ENCODE results near the gene BAG5. TPM values are rescaled to one million over a fixed set of nuclear protein-coding genes. Genes with fewer than 3 reads are reported as not detected.

The BAG5 gene
- total RNA-seq, 1 donor from 2014 or later = 28.8 TPM

GRCh38 chr14:103539056-103539825 is 23.2 kb downstream of the BAG5 start:
- CTCF ChIA-PET = interaction anchor here (1.5 to 1.7 kb wide), 2 partner anchors 18 to 21 kb away, joined by 4 to 5 read pairs; no protein-coding TSS in a partner anchor
- Mint-ChIP-seq H3K9me3 (no peaks in the 10 kb centered on the region), H3K36me3 (ENCODE audit: low read depth) (peaks cover 8% of the 10 kb centered on the region), H3K27ac (no peak overlapping the region), H3K4me1 (no peaks in the 10 kb centered on the region), H3K27me3 (peaks cover 1% of the 10 kb centered on the region), H3K4me3 (no peak overlapping the region)
- no peak for DNase-seq
- intact Hi-C loops (cut with micrococcal nuclease) = no loop called here
- ATAC-seq (ENCODE audit: low read depth) = peak; percentile 51
- POLR2A ChIA-PET = interaction anchor here (0.8 kb wide), 2 partner anchors 18 to 21 kb away, joined by 4 read pairs; no protein-coding TSS in a partner anchor
- TF ChIP-seq CTCF (IDR thresholded peaks at IDR 0.05) = no peak

- ATAC-seq (ENCODE audit: low read depth) (no peak), DNase-seq (no peak)
- ChIA-PET CTCF (interaction anchor here (1.7 kb wide), 1 partner anchor 18 kb away, joined by 4 read pairs; no protein-coding TSS in a partner anchor), POLR2A (interaction anchor here (0.8 kb wide), 2 partner anchors 17 to 20 kb away, joined by 4 read pairs; no protein-coding TSS in a partner anchor)
- no peak overlapping the region for H3K27ac Mint-ChIP-seq
- intact Hi-C loops (cut with micrococcal nuclease) = no loop called here
- no peaks in the 10 kb centered on the region for H3K4me1 Mint-ChIP-seq
- H3K9me3 Mint-ChIP-seq = no peaks in the 10 kb centered on the region
- H3K4me3 Mint-ChIP-seq = no peak overlapping the region
- TF ChIP-seq CTCF (IDR thresholded peaks at IDR 0.05) = no peak
- peaks cover 13% of the 10 kb centered on the region for H3K36me3 Mint-ChIP-seq (ENCODE audit: low read depth)
- peaks cover 1% of the 10 kb centered on the region for H3K27me3 Mint-ChIP-seq
These were observed 24.0 kb downstream of the BAG5 start for GRCh38 chr14:103538291-103539055.

GRCh38 chr14:103537175-103537990 is 25.1 kb downstream of the BAG5 start:
- no peaks in the 10 kb centered on the region for H3K4me1 Mint-ChIP-seq
- DNase-seq = no peak
- H3K27me3 Mint-ChIP-seq = peaks cover 1% of the 10 kb centered on the region
- CTCF ChIA-PET = interaction anchor here (1.3 kb wide), 1 partner anchor 10 kb away, joined by 3 read pairs; no protein-coding TSS in a partner anchor
- H3K27ac Mint-ChIP-seq = no peak overlapping the region
- no peaks in the 10 kb centered on the region for H3K9me3 Mint-ChIP-seq
- POLR2A ChIA-PET = interaction anchor here (1.5 kb wide), 1 partner anchor 10 kb away, joined by 7 read pairs; no protein-coding TSS in a partner anchor
- no peak for TF ChIP-seq CTCF (IDR thresholded peaks at IDR 0.05)
- H3K36me3 Mint-ChIP-seq (ENCODE audit: low read depth) = peaks cover 15% of the 10 kb centered on the region
- intact Hi-C loops (cut with micrococcal nuclease) = no loop called here
- no peak overlapping the region for H3K4me3 Mint-ChIP-seq
- ATAC-seq (ENCODE audit: low read depth) = no peak

GRCh38 chr14:103536693-103537092 is 25.8 kb downstream of the BAG5 start:
- H3K4me3 Mint-ChIP-seq = no peak overlapping the region
- DNase-seq (no peak), ATAC-seq (ENCODE audit: low read depth) (no peak)
- ChIA-PET POLR2A (interaction anchor here (0.5 to 1.5 kb wide), 2 partner anchors 9 to 1434 kb away, joined by 6 to 7 read pairs; no protein-coding TSS in a partner anchor), CTCF (interaction anchor here (1.0 to 1.3 kb wide), 2 partner anchors 10 to 18 kb away, joined by 3 read pairs; no protein-coding TSS in a partner anchor)
- no peaks in the 10 kb centered on the region for H3K27me3 Mint-ChIP-seq
- peaks cover 16% of the 10 kb centered on the region for H3K36me3 Mint-ChIP-seq (ENCODE audit: low read depth)
- no peak for TF ChIP-seq CTCF (IDR thresholded peaks at IDR 0.05)
- no peak overlapping the region for H3K27ac Mint-ChIP-seq
- H3K9me3 Mint-ChIP-seq = no peaks in the 10 kb centered on the region
- H3K4me1 Mint-ChIP-seq = peaks cover under 1% of the 10 kb centered on the region
- intact Hi-C loops (cut with micrococcal nuclease) = no loop called here
